Liver (tissue), 3 donors: ENCODE results near the gene CSPG5.

Source experiments
- ATF3 ChIP-seq: IDR thresholded peaks from 2 replicates; pipeline ENCODE4 v1.6.1; 2016; ENCODE audit warnings: antibody characterized with exemption
- CTCF ChIP-seq: fragments of 150-350 bp; IDR thresholded peaks from 2 replicates; pipeline ENCODE4 v1.5.1; 2017; ENCODE audit warnings: improper control_type of control experiment, low read depth, low read length; ENCODE audit not compliant: missing input control
- EGR1 ChIP-seq, 2 donors: IDR thresholded peaks; 2 replicates each; pipeline ENCODE4 v1.6.1; 2016 to 2018; ENCODE audit warnings: antibody characterized with exemption in 2 of 2, low read depth in 2 of 2
- GABPA ChIP-seq, 2 donors: IDR thresholded peaks in 1 of 2; conservative IDR thresholded peaks in 1 of 2; 2 replicates each; pipeline ENCODE4 v1.6.1; 2016; ENCODE audit warnings: antibody characterized with exemption in 2 of 2, mild to moderate bottlenecking in 1 of 2, moderate library complexity in 1 of 2
- JUND ChIP-seq, 2 donors: IDR thresholded peaks; 2 replicates each; pipeline ENCODE4 v1.6.1; 2016; ENCODE audit warnings: antibody characterized with exemption in 2 of 2
- MAX ChIP-seq: IDR thresholded peaks from 2 replicates; pipeline ENCODE4 v1.6.1; 2016; ENCODE audit warnings: antibody characterized with exemption
- NR2F2 ChIP-seq: IDR thresholded peaks from 2 replicates; pipeline ENCODE4 v1.6.1; 2016; ENCODE audit warnings: antibody characterized with exemption
- RAD21 ChIP-seq, 2 donors: IDR thresholded peaks; 2 replicates each; pipeline ENCODE4 v1.6.1; 2016; ENCODE audit warnings: antibody characterized with exemption in 2 of 2, mild to moderate bottlenecking in 2 of 2
- REST ChIP-seq: IDR thresholded peaks from 2 replicates; pipeline ENCODE4 v1.6.1; 2016; ENCODE audit warnings: antibody characterized with exemption, mild to moderate bottlenecking
- RXRA ChIP-seq, 2 donors: IDR thresholded peaks; 2 replicates each; pipeline ENCODE4 v1.6.1; 2017 to 2018; ENCODE audit warnings: antibody characterized with exemption in 2 of 2, mild to moderate bottlenecking in 1 of 2
- SP1 ChIP-seq: IDR thresholded peaks from 2 replicates; pipeline ENCODE4 v1.6.1; 2018; ENCODE audit warnings: antibody characterized with exemption, mild to moderate bottlenecking
- TAF1 ChIP-seq: conservative IDR thresholded peaks from 2 replicates; pipeline ENCODE4 v1.6.1; 2016; ENCODE audit warnings: antibody characterized with exemption, mild to moderate bottlenecking
- YY1 ChIP-seq: IDR thresholded peaks from 2 replicates; pipeline ENCODE4 v1.6.1; 2016; ENCODE audit warnings: antibody characterized with exemption, mild to moderate bottlenecking
- donor health status: healthy.
- donor health status: healthy.

GRCh38 chr3:47611576-47611975, 32.9 kb upstream of the CSPG5 start:
- TF ChIP-seq CTCF: no peak
- TF ChIP-seq NR2F2: no peak
- no peak for TF ChIP-seq MAX
- no peak for TF ChIP-seq ATF3
- no peak for TF ChIP-seq YY1
- TF ChIP-seq EGR1 (IDR thresholded peaks at IDR 0.05; ENCODE audit: low read depth in 2 of 2): no peak
- TF ChIP-seq GABPA (IDR thresholded peaks at IDR 0.05 in 1 of 2, conservative IDR thresholded peaks at IDR 0.05 in 1 of 2): no peak
- TF ChIP-seq SP1: no peak
- no peak for TF ChIP-seq JUND (IDR thresholded peaks at IDR 0.05)
- no peak for TF ChIP-seq RAD21 (IDR thresholded peaks at IDR 0.05)
- no peak for TF ChIP-seq REST
- TF ChIP-seq TAF1: no peak
- TF ChIP-seq RXRA (IDR thresholded peaks at IDR 0.05): no peak
